Mucosa of descending colon (tissue), 3 donors: ENCODE data around the gene CLIP2. TPM values are rescaled to one million over a fixed set of nuclear protein-coding genes. Genes with fewer than 3 reads are reported as not detected.
"Not testable (repeated sequence)": the region's sequence is repeated elsewhere in the genome, so short reads cannot be mapped to it uniquely, and the experiment has no call there.

Experiments
- ATAC-seq: fragments of 200-7000 bp; cut with Tn5 transposase; one replicate; pipeline ENCODE4 v1.9.1; 2020; ENCODE audit warnings: mild to moderate bottlenecking, moderate library complexity
- DNase-seq, 3 donors: peaks; one replicate each; pipeline ENCODE4 v3.0.0-alpha.2; 2020
- H3K36me3 ChIP-seq: fragments of 200-600 bp; one replicate; pipeline ENCODE4 v1.8.0; 2021; ENCODE audit warnings: low read depth, mild to moderate bottlenecking
- H3K4me1 ChIP-seq: fragments of 200-600 bp; one replicate; pipeline ENCODE4 v1.8.0; 2021; ENCODE audit warnings: low read depth, mild to moderate bottlenecking
- H3K4me3 ChIP-seq: fragments of 200-600 bp; one replicate; pipeline ENCODE4 v1.8.0; 2021; ENCODE audit warnings: mild to moderate bottlenecking
- H3K9me3 ChIP-seq: fragments of 200-600 bp; one replicate; pipeline ENCODE4 v1.8.0; 2021; ENCODE audit warnings: mild to moderate bottlenecking
- intact Hi-C, 2 donors: fragments of 100-400 bp; cut with DNase I in 1 of 2; cut with micrococcal nuclease in 1 of 2; formaldehyde crosslinking; loops; one replicate each; pipeline versions ENCODE4 v1.11.0 to v1.11.1; 2022; cut with DNase I, micrococcal nuclease
- total RNA-seq, 3 donors: library from RNA; stranded (reverse); fragmentation: NEBNext Ultra II Directional in 2 of 3; extraction: Animal tissue kit (Norgen Biotek cat#: 25700) in 2 of 3; gene quantifications; one replicate each; pipeline versions ENCODE4 v1.2.1 to v1.2.4, GENCODE V29; 2021 to 2023
- TF ChIP-seq, protein P1 (sequence below): fragments of 200-600 bp; IDR thresholded peaks from one replicate; pipeline ENCODE4 v1.8.0; 2022; ENCODE audit warnings: antibody characterized with exemption, mild to moderate bottlenecking
- donor health status: DM: no; HTN: no; CAD: no; lungs with moderate emphysema.
- donor health status: DM: no; HTN: no; CAD: no.
- donor health status: DM: no; HTN: yes; CAD: no.

CLIP2 gene
- total RNA-seq, 3 donors from 2014 or later, result 57.6 to 77.7 (median 67.1) TPM

DNA sequence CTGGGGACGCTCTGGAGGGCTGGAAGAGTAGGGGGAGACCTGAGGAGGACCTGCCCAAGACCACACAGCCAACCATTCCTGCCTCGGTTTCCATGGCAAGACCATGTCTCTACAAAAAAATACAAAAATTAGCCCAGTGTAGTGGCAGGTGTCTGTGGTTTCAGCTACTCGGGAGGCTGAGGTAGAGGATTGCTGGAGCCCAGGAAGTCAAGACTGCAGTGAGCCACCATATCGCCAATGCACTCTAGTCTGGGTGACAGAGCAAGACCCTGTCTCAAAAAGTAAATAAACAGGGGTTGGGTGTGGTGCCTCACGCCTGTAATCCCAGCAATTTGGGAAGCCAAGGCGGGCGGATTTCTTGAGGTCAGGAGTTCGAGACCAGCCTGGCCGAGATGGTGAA lies 48.7 kb downstream of the CLIP2 start:
- H3K9me3 ChIP-seq, result no peaks in the 10 kb centered on the region
- no peaks in the 10 kb centered on the region for H3K4me1 ChIP-seq
- TF ChIP-seq, protein P1, sequence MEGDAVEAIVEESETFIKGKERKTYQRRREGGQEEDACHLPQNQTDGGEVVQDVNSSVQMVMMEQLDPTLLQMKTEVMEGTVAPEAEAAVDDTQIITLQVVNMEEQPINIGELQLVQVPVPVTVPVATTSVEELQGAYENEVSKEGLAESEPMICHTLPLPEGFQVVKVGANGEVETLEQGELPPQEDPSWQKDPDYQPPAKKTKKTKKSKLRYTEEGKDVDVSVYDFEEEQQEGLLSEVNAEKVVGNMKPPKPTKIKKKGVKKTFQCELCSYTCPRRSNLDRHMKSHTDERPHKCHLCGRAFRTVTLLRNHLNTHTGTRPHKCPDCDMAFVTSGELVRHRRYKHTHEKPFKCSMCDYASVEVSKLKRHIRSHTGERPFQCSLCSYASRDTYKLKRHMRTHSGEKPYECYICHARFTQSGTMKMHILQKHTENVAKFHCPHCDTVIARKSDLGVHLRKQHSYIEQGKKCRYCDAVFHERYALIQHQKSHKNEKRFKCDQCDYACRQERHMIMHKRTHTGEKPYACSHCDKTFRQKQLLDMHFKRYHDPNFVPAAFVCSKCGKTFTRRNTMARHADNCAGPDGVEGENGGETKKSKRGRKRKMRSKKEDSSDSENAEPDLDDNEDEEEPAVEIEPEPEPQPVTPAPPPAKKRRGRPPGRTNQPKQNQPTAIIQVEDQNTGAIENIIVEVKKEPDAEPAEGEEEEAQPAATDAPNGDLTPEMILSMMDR, result no peak
- H3K4me3 ChIP-seq, result no peak overlapping the region
- DNase-seq (no peak), ATAC-seq (no peak)
- intact Hi-C loops, result no loop called here
- H3K36me3 ChIP-seq, result no peaks in the 10 kb centered on the region

DNA sequence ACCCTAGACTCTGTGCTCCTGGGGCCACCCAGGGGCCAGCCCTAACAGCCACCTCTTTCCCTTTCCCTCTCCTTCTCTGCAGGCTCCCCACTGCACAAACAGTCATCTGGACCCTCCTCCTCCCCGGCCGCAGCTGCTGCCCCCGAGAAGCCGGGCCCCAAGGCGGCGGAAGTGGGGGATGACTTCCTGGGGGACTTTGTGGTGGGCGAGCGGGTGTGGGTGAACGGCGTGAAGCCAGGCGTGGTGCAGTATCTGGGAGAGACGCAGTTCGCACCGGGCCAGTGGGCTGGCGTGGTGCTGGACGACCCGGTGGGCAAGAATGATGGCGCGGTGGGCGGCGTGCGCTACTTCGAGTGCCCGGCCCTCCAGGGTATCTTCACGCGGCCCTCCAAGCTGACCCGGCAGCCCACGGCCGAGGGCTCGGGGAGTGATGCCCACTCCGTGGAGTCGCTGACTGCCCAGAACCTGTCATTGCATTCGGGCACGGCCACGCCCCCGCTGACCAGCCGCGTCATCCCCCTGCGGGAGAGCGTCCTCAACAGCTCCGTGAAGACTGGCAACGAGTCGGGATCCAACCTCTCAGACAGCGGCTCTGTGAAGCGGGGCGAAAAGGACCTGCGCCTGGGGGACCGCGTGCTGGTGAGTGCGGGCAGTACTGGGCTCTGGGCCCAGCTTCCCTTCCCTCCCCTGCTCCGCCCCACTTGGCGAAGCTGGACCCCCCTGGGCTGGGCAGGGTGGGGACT lies 49.3 kb downstream of the CLIP2 start:
- H3K36me3 ChIP-seq, result no peaks in the 10 kb centered on the region
- no peak for ATAC-seq
- no peaks in the 10 kb centered on the region for H3K4me1 ChIP-seq
- intact Hi-C loops, result no loop called here
- DNase-seq, result no peak
- no peak overlapping the region for H3K4me3 ChIP-seq
- TF ChIP-seq, protein P1, result no peak
- H3K9me3 ChIP-seq, result no peaks in the 10 kb centered on the region

GRCh38 chr7:74339648-74340047 lies 50.4 kb downstream of the CLIP2 start:
- DNase-seq, H3K36me3 ChIP-seq, intact Hi-C loops, H3K4me1 ChIP-seq, ATAC-seq, H3K4me3 ChIP-seq, H3K9me3 ChIP-seq: not testable (repeated sequence)

- DNase-seq (no peak), ATAC-seq (peak; percentile 38)
- intact Hi-C loops, result no loop called here
- TF ChIP-seq, protein P1, result no peak
- no peaks in the 10 kb centered on the region for H3K36me3 ChIP-seq
- no peaks in the 10 kb centered on the region for H3K9me3 ChIP-seq
- H3K4me3 ChIP-seq, result no peak overlapping the region
- no peaks in the 10 kb centered on the region for H3K4me1 ChIP-seq
These were observed 54.3 kb downstream of the CLIP2 start for GRCh38 chr7:74343281-74344131.

DNA sequence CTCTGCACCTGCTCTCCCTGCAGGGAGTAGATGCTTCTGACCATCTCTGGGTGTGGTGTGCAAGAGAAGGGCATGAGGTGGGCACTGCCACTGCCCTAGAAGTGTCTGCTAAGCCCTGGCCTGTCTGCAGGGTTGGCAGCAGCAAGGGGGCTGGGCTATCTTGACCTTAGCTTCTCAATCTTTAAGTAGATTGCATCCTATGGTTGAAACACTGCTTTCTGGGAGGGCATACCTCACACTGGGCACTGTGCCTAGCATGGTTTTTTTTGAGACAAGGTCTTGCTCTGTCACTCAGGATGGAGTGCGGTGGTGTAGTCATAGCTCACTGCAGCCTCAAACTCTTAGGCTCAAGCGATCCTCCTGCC lies 54.9 kb downstream of the CLIP2 start:
- DNase-seq (no peak), ATAC-seq (no peak)
- TF ChIP-seq, protein P1, result no peak
- Histone ChIP-seq H3K9me3 (no peaks in the 10 kb centered on the region), H3K4me3 (no peak overlapping the region), H3K36me3 (no peaks in the 10 kb centered on the region), H3K4me1 (no peaks in the 10 kb centered on the region)
- intact Hi-C loops, result no loop called here

DNA sequence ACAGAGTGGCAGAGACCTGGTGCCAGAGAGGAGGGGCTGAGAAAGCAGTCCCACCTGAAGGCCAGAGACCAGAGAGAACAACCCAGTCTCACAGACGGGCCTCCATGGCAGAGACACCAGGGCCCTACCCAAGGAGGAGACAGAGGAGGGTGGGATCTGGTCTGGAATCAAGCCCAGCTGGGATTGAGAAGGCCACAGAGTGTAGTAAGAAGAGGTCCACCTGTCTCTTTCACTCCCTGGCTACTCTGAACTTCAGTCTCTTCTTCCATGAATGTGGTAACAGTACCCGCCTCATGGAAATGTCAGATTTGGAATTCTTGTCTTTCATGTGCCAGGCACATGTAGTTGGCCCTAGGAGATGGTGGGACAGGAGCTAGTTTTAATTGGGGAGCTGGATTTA lies 55.6 kb downstream of the CLIP2 start:
- H3K9me3 ChIP-seq, result no peaks in the 10 kb centered on the region
- H3K36me3 ChIP-seq, result no peaks in the 10 kb centered on the region
- H3K4me3 ChIP-seq, result no peak overlapping the region
- no peaks in the 10 kb centered on the region for H3K4me1 ChIP-seq
- intact Hi-C loops, result no loop called here
- ATAC-seq (no peak), DNase-seq (no peak)
- TF ChIP-seq, protein P1, result no peak
